GM18861 (cell line): ENCODE measurements around the gene MIA.
"Not testable (repeated sequence)": the region's sequence is repeated elsewhere in the genome, so short reads cannot be mapped to it uniquely, and the experiment has no call there.

ENCODE experiments used
- ATAC-seq: cut with Tn5 transposase; IDR thresholded peaks from one replicate; pipeline ENCODE4 v1.9.1; 2021; ENCODE audit not compliant: unreplicated experiment

The MIA gene

DNA sequence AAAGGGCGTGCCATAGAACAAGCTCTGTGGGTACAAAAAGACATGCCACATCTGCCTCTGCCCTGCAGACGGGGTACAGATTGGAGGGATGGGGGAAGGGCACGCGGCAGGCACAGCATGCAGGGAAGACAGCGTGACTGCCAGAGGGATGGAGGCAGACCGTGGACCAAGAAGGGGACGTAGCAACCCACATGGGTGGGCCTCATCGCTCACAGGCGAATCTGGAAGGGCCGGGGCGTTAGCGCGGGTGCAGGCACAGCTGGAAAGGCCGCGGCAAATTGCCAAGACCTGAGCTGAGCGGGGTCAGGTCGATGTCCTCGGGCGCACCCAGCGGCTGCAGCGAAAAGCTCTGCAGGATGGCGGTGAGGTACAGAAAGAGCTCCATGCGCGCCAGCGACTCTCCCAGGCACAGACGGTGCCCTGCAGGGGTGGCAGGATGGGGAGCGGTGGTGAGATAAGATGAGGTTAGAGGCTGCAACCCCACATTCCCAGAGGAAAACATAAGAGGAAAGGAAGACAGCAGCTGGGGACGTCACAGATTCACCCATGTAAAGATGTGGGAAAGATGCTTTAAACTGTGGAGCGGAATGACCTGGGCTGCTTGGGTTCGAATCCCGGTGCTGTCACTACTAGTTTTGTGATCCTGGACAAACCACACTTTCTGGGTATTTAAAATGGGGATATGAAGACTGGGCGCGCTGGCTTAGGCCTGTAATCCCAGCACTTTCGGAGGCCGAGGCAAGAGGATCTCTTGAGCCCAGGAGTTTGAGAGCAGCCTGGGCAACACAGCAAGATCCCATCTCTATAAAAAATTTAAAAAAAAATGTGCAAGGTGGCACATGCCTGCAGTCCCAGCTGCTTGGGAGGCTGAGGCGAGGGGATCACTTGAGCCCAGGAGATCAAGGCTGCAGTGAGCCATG is 43.4 kb downstream of the MIA start:
- ATAC-seq: not testable (repeated sequence)

DNA sequence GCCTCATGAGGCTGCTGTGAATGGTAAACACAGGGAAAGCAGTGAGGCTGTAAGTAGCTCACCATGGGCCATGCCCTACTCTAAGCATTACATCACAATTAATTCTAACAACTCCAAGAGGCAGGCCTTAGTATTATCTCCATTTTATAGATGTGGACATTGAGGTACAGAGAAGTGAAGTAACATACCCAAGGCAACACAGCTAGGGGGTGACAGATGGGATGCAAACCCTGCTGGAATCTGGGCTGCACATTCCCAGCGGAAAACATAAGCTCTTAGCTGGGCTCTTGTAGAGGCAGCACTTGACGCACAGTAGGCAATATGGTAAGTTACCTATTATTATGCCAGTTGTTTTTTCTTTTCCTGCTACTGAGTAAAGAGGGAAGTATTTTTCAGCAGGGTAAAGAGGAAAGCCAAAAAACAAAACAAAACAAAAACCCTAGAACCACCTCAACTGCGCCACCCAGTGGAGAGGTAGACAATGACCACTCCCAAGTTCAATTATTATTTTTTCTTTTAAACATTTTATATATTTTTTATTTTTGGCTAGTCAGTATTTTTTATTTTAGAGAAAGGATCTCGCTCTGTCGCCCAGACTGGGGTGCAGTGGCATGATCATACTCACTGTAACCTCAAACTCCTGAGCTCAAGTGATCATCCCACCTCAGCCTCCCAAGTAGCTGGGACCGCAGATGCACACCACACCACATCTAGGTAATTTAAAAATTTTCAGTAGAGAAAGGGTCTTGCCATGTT is 44.3 kb downstream of the MIA start:
- ATAC-seq: not testable (repeated sequence)

DNA sequence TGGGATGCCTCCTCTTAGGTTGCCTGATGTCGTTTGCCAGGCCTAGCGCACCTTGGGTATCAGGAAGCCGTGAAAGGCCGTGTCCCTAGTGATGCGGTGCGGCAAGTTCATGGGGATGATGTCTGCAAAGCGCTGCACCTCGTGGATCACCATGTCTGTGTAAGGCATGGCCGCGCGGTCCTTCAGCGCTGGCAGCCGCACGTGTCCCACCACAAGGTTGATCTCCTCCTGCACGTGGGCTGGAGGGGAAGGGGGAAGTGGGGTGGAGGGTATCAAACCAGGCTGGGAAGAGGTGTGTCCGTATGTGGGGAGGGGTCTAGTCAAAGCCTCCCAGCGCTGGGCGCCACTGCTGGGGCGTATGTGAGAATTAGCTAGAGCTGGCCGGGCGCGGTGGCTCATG is 46.8 kb downstream of the MIA start:
- no peak for ATAC-seq

DNA sequence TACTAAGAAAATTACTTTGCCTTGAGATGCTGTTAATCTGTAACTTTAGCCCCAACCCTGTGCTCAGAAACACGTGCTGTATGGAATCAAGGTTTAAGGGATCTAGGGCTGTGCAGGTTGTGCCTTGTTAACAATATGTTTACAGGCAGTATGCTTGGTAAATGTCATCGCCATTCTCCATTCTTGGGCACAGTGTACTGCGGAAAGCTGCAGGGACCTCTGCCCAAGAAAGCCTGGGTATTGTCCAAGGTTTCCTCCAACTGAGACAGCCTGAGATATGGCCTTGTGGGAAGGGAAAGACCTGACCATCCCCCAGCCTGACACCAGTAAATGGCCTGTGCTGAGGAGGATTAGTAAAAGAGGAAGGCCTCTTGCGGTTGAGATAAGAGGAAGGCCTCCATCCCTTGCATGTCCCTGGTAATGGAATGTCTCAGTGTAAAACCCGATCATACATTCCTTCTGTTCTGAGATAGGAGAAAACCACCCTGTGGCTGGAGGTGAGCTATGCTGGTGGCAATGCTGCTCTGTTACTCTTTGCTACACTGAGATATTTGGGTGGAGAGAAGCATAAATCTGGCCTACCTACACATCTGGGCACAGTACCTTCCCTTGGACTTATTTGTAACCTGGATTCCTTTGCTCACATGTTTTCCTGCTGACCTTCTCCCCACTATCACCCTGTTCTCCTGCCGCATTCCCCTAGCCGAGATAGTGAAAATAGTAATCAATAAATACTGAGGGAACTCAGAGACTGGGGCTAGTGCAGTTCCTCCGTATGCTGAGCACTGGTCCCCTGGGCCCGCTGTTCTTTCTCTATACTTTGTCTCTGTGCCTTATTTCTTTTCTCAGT is 47.6 kb downstream of the MIA start:
- ATAC-seq: not testable (repeated sequence)

DNA sequence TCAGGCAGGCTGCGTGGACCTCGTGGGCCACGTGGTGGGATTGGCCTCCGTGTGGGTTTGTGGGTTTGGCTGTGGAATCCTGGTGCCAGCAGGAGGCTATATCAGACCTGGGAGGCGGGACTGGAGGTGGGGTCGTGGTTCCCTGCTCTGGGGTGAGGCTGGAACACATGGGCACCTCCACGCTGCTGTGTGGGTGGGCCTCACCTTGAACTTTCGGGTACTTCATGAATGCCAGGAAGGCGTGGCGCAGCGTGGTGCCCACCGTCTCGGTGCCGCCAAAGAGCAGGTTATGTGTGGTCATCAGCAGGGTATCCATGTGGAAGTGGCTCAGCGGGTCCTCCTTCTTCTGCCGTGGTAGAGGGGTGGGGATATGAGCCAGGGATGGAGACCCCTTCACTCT is 49.6 kb downstream of the MIA start:
- ATAC-seq: not testable (repeated sequence)

DNA sequence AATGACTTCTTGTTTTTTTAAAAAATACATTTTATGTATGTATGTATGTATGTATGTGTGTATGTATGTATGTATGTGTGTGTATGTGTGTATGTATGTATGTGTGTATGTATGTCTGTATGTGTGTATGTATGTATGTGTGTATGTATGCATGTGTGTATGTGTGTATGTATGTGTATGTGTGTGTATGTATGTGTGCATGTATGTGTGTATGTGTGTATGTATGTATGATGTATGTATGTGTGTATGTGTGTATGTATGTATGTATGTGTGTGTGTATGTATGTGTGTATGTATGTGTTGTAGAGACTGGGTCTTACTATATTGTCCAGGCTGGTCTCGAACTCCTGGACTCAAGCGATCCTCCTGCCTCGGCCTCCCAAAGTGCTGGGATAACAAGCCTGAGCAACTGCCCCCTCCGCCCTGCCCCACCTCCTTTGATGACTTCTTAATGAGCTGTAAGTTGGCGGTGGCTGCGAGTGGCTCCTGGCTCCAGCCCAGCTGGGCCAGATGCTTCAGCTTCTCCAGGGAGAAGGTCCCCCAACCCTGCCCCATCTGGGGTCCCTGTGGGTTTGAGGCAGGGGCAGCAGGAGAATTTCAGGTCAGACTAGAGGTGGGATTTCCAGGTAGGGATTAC is 50.3 kb downstream of the MIA start:
- ATAC-seq: not testable (repeated sequence)

DNA sequence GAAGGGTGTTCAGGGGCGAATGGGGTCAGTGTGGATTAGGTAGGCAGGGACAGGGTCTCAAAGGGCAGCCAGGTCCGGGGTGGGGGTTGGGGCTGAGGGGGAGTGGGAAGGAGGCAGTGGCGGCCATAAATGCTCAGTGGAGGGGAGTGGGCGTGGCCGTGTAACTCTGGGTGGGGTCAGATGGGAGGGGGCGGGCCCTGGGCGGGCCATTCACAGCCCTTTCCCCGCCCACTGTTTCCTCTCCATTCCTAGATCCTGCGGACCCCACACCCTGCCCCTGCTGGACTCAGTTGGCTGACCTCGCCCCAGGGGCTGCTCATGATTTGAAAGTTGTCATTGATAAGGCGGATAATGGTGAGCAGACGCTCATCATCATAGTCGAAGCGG is 51.0 kb downstream of the MIA start:
- not testable (repeated sequence) for ATAC-seq

DNA sequence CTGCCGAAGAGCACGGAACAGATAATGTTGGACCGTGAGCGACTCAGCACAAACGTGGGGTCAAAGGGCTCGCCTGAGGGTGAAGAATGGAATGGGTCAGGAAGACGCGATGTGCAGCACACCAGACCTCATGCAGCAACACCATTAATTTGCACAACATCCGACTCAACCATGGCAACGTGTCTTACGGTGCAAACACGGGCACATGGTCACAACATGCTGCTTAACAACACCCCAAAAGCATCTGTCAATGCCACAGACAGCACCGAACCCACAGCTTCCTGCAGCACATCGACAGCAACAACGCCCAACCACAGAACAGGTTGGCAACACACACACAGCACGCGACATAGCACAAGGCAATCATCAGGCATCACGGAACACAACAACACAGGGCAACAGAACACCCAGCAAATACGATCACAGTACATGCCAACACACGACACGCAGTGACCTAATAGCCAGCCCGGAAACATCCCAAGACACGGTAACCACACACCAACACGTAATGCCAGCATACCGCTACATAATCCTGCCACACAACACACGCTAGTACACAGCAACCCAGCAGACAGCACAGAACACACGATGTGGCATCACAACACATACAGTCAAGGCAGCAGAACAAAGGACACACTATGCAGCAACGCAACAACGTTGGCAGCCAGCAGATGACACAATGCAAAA is 51.5 kb downstream of the MIA start:
- not testable (repeated sequence) for ATAC-seq
